ENCODE data around the gene PTDSS2.
A peak's percentile ranks its signal among the peaks of the same experiment; 100 is the strongest.
"Not testable (repeated sequence)": the region's sequence is repeated elsewhere in the genome, so short reads cannot be mapped to it uniquely, and the experiment has no call there.

Gene PTDSS2

GRCh38 chr11:449889-450808 is at the start of gene PTDSS2:
TSS of gene PTDSS2 (plus strand) at chr11:450279. CDS start at chr11:450456, 177 bp downstream.
- DNase-seq: peak; percentile 95

DNA sequence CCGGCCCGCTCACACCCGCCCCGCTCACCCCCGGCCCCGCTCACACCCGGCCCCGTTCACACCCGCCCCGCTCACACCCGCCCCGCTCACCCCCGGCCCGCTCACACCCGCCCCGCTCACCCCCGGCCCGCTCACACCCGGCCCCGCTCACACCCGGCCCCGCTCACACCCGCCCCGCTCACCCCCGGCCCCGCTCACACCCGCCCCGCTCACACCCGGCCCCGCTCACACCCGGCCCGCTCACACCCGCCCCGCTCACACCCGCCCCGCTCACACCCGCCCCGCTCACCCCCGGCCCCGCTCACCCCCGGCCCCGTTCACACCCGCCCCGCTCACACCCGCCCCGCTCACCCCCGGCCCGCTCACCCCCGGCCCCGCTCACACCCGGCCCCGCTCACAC is 48.9 kb upstream of the PTDSS2 start:
- not testable (repeated sequence) for DNase-seq

GRCh38 chr11:403021-403760 is 46.9 kb upstream of the PTDSS2 start:
- DNase-seq: no peak

DNA sequence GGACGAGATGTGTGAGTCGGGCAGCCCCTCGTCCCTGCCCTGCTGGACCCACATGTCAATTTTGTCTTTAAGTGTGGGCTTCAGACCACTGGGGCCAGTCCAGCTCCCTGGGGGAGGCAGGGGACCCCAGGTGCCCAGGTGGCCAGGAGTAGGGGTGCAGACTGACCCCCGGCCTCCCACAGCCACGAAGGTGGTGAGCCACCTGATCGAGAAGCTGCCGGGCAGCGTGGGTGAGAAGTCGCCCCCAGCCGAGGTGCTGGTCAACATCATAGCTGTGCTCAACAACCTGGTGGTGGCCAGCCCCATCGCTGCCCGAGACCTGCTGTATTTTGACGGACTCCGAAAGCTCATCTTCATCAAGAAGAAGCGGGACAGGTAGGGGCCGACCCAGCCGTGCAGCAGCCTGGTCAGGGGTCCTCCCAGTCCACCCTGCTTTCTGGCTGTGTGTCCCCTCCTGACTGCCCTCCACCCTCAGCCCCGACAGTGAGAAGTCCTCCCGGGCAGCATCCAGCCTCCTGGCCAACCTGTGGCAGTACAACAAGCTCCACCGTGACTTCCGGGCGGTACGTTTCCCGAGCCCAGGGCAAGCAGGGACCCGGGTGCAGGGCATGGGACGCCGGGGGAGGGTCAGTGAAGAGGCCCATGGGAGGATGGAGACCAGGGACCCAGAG is 46.2 kb upstream of the PTDSS2 start:
- DNase-seq: no peak

GRCh38 chr11:404551-405264 is 45.4 kb upstream of the PTDSS2 start:
- DNase-seq: no peak

- no peak for DNase-seq
These were observed 44.6 kb upstream of the PTDSS2 start for GRCh38 chr11:405323-405953.

DNA sequence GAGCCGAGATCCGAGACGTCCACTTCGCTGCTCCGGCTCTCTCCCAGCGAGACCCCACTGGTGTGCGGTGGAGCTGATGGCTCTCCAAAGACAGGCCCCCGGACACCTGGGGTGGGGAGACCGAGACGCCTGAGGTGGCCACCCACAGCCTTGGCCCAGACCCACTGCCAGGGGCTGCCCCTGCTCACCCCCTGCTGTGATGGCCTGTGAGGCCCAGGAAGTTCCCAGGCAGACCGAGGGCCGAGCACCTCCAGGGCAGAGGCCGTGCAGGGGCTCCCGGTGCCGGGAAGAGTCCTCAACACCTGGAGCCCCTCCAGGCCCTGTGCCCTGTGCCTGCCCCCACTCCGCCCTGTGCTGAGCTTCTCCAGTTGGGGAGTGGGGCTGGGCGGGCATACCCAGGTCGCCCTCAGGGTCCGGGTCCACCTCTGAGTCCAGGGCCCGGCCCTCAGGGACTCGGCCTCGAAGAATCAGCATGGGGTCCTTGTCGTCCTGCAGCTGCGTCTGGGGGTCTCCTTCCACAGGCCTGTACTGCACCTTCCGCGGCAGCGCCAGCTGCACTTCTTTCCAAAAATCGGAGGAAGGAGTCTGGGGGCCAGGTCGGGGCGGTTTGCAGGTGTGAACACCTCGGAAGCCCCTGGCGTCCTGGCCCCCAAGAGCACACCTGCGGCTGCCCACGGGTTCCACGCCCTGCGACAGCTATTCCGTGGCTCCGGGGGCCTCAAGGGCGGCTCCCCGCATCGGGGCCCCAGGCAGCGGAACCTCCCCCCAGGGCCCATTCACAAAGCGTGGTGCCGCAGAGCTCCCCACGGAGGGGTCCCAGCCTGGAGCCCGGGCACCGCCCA is 43.9 kb upstream of the PTDSS2 start:
- no peak for DNase-seq

- peak; percentile 86 for DNase-seq
These were observed 43.1 kb upstream of the PTDSS2 start for GRCh38 chr11:406796-407650.

DNA sequence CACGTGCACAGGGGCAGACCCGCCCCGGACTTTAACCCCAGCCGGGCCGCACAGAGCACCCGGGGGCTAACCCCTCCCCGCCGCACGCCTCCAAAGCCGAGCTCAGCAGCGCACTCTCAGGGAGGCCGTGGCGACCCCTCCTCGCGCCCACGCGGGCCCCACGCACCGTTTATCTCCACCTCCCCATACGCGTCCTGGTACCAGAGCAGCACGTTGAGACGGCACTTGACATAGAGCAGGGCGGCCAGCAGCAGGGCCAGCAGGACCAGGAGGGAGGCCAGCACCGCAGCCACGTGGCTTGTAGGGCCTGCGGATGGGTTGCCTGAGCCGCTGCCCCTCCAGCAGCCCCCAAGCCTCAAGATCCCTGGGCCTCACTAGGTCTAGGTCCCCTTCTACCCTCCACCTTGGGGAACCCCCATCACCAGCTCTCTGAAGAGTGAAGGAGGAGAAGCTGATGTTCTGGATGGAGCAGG is 42.4 kb upstream of the PTDSS2 start:
- DNase-seq: no peak

DNA sequence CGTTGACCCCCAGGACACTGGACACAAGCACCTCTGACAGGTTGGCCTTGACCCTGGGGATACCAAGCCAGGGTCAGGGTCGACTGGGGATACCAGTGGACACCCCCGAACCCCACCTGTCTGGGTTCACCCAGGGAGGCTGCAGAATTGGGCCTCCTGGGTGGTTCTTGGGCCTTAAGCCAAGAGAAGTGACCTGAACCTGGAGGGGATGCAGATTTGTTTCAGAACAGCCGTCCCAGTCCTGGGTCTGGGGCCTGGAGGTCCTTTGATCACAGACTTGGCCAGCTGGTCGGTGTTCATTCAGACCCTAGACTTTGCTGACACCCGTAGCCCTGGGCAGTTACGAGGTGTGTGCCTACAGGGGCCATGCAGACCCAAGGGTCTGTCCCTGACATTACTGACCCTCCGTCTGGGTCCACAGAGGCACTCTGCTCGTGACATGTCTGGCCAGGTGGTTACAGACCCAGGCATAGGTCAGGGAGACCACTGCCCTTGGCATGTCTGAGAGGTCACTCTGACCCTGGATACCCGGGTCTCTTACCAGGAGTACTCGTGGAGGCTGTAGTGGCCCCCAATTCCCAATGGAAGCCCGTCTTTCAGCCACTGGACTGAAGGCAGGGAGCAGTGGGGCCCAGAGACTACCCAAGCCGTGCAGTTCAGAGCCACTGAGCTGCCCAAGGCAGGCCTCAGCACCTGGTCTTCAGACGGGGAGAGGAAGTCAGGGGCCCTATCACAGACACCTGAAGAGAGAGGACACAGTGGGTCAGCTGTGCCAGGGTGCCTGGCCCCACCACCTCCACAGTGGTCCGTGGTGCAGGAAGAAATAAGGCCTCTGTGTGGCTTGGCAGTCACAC is 41.7 kb upstream of the PTDSS2 start:
- no peak for DNase-seq

DNA sequence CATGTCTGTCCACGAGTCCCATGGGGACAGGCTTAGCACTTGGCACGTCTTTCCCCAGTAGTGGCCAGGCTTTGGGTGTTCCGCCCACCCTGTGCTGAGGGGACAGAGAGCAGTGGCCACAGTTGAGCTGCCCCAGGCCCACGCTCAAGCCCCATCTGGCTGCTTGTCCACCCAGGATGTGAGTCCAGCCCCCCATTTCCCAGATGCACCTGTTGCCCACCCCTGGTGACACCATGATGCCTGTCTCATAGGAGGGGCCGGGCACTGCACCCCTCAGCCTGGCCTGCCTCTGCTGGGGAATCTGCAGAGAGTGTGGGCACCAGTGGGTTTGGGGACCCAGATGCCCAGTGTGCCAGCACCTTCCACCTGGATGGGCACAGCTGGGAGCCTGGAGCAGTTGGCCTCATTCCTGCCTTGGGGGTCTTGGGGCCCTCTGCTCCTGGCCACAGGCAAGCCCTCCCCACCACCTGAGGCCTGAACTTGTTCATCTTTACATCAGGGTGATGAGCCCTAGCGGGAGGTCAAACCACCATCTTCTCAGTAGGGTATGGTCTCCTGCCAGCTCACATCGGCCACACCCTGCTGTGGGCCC is 41.0 kb upstream of the PTDSS2 start:
- no peak for DNase-seq

- DNase-seq: no peak
These were observed 40.2 kb upstream of the PTDSS2 start for GRCh38 chr11:409600-410483.

GRCh38 chr11:410711-411110 is 39.4 kb upstream of the PTDSS2 start:
- not testable (repeated sequence) for DNase-seq

- DNase-seq: not testable (repeated sequence)
These were observed 38.6 kb upstream of the PTDSS2 start for GRCh38 chr11:411520-411919.

- DNase-seq: no peak
These were observed 37.4 kb upstream of the PTDSS2 start for GRCh38 chr11:412641-413119.

GRCh38 chr11:413120-414081 is 36.7 kb upstream of the PTDSS2 start:
- no peak for DNase-seq

Measured in activated CD8-positive, alpha-beta memory T cell treated with anti-CD3 and anti-CD28 coated beads, Interleukin-2, amount 50 U/mL, for 4 hours (primary cell).